ENCODE data around the gene S1PR5. TPM values are rescaled to one million over a fixed set of nuclear protein-coding genes. Genes with fewer than 3 reads are reported as not detected.

S1PR5 gene
- total and polyA plus RNA-seq, 2 of the 8 experiments (the other 6 are each of a cell fraction or from before 2014, with no cell fraction given): 2.4 to 8.6 TPM

- no peak for DNase-seq (ENCODE audit: low read depth in 1 of 2, low spot score in 2 of 2)
- CTCF ChIA-PET (ENCODE audit: partially characterized antibody): interaction anchor here (0.5 to 0.6 kb wide), 2 partner anchors 49 to 285 kb away, joined by 3 to 4 read pairs; no protein-coding TSS in a partner anchor
Observed at GRCh38 chr19:10557603-10558197, 40.5 kb upstream of the S1PR5 start.

More at GRCh38 chr19:10557603-10558197, 40.5 kb upstream of the S1PR5 start:
- H3K56ac ChIP-seq (replicated peaks; ENCODE audit: insufficient read length, low read depth, low read length): no peak overlapping the region
- no peak overlapping the region for H2BK5ac ChIP-seq (ENCODE audit: low read depth, low read length)
- FAIRE-seq: no peak
- no peak overlapping the region for H3K4me3 ChIP-seq (ENCODE audit: extremely low read depth in 1 of 4, insufficient read depth in 2 of 4, low read depth in 3 of 4, low read length in 4 of 4)
- 93% methylated on average over 23 of the region's 33 CpGs; no CpG with 5 or more reads in 1 of the 2 experiments for WGBS, 2 experiments (ENCODE audit: extremely low coverage in 1 of 2, insufficient coverage in 1 of 2, insufficient read length in 1 of 2, insufficient replicate concordance in 2 of 2, low coverage in 1 of 2, low lambda C conversion rate in 2 of 2, missing lambda C conversion rate in 1 of 2)
- no peak overlapping the region; the same call in 1 of the 2 replicates for H4K8ac ChIP-seq (ENCODE audit: extremely low read depth, insufficient read depth, low read length)
- H3K27ac ChIP-seq (ENCODE audit: low read depth, low read length): no peak overlapping the region
- H2BK120ac ChIP-seq (replicated peaks; ENCODE audit: low read depth, low read length): no peak overlapping the region
- no peak overlapping the region for H4K91ac ChIP-seq (replicated peaks; ENCODE audit: insufficient read length, low read length)
- H3K4ac ChIP-seq (replicated peaks; ENCODE audit: insufficient read length, low read depth, low read length): no peak overlapping the region
- H4K5ac ChIP-seq (ENCODE audit: insufficient read length, low read depth, low read length): no peak overlapping the region
- no peak overlapping the region for H3K18ac ChIP-seq (ENCODE audit: extremely low read depth, low read length)
- no peaks in the 10 kb centered on the region for H3K27me3 ChIP-seq (replicated peaks in 1 of 4; ENCODE audit: control insufficient read depth in 3 of 4, extremely low read depth in 1 of 4, insufficient read depth in 3 of 4, low read length in 3 of 4)
- H4K20me1 ChIP-seq (replicated peaks in 1 of 2; ENCODE audit: control insufficient read depth in 1 of 2, insufficient read depth in 2 of 2, low read length in 2 of 2): peaks cover 6 to 21% of the 10 kb centered on the region in 2 experiments
- TF ChIP-seq ATF2 (IDR thresholded peaks at IDR 0.05; ENCODE audit: low read length) (no peak), ATF3 (IDR thresholded peaks at IDR 0.05; ENCODE audit: insufficient read depth, low read depth, low read length) (no peak), RFX5 (IDR thresholded peaks at IDR 0.05; ENCODE audit: borderline replicate concordance, low read depth, low read length) (no peak), NANOG (IDR thresholded peaks at IDR 0.05; ENCODE audit: insufficient read depth, low read depth, low read length, poor library complexity, severe bottlenecking) (no peak), RXRA (IDR thresholded peaks at IDR 0.05; ENCODE audit: insufficient read depth, low read depth, low read length) (no peak), SP2 (IDR thresholded peaks at IDR 0.05; ENCODE audit: low read length) (no peak)
- POLR2A ChIA-PET (ENCODE audit: partially characterized antibody): interaction anchor here (0.6 to 2.4 kb wide), 5 partner anchors 11 to 100 kb away, joined by 3 to 6 read pairs (median 4); no protein-coding TSS in a partner anchor
- no peak overlapping the region for H2BK15ac ChIP-seq (ENCODE audit: low read length)
- H3K9ac ChIP-seq (replicated peaks in 1 of 4; ENCODE audit: extremely low read depth in 1 of 4, low read depth in 3 of 4, low read length in 3 of 4): no peak overlapping the region
- no peaks in the 10 kb centered on the region for H3K4me1 ChIP-seq (replicated peaks in 1 of 4; ENCODE audit: control insufficient read depth in 3 of 4, insufficient read depth in 4 of 4, low read length in 3 of 4)
- no peaks in the 10 kb centered on the region for H3K9me3 ChIP-seq (ENCODE audit: insufficient read depth in 2 of 2, low read depth in 1 of 2, low read length in 1 of 2)
- H2AK5ac ChIP-seq (ENCODE audit: low read depth, low read length): no peak overlapping the region
- H3K36me3 ChIP-seq (ENCODE audit: control insufficient read depth in 2 of 4, insufficient read depth in 4 of 4, low read length in 3 of 4): peaks cover 20 to 84% (median 61%) of the 10 kb centered on the region in 4 experiments
- no peak overlapping the region for H3K14ac ChIP-seq (ENCODE audit: insufficient read length)
- no peaks in the 10 kb centered on the region for H3K79me1 ChIP-seq (ENCODE audit: low read depth, low read length)
- no peak overlapping the region for H2BK20ac ChIP-seq (ENCODE audit: low read length)
- H3K23ac ChIP-seq (ENCODE audit: insufficient read length): no peak overlapping the region
- no peak overlapping the region for H2AFZ ChIP-seq (ENCODE audit: low read length)
- no peaks in the 10 kb centered on the region for H3K79me2 ChIP-seq (ENCODE audit: control insufficient read depth in 1 of 2, insufficient read depth in 2 of 2, low read length in 2 of 2)
- no peak overlapping the region for H2BK12ac ChIP-seq (ENCODE audit: low read depth, low read length)
- no peak overlapping the region for H3K4me2 ChIP-seq (ENCODE audit: insufficient read depth in 1 of 2, low read depth in 2 of 2, low read length in 2 of 2)
- no peaks in the 10 kb centered on the region for H3K23me2 ChIP-seq (ENCODE audit: low read depth, low read length)

Data from H1 (cell line).